ENCODE results near the gene TRIM2.
A peak's percentile ranks its signal among the peaks of the same experiment; 100 is the strongest.
"Not testable (repeated sequence)": the region's sequence is repeated elsewhere in the genome, so short reads cannot be mapped to it uniquely, and the experiment has no call there.

TRIM2 gene

GRCh38 chr4:153191795-153192363 is 12.4 kb upstream of the TRIM2 start:
- no peak for DNase-seq

- DNase-seq = no peak
Observed at GRCh38 chr4:153197301-153197700, 6.9 kb upstream of the TRIM2 start.

DNA sequence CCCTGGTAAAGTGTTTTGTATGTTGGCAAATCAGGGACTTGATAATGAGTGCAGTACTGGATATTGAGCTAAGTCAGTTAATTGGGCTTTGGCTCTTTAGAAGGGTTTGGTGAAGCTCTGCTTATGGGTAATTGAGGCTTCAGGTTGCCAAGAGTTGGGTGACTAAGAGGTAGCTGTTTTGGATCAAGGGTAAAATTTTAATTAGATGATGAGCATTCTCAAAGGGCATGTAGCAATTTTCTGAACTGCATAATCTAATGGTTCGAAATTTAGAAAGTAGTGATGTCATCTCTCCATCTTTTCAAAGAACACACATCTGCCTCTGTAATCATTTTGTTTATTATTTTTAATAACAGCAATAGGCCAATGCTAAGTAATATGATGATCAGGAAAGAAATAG is 5.5 kb upstream of the TRIM2 start:
- DNase-seq = no peak

- not testable (repeated sequence) for DNase-seq
Observed at GRCh38 chr4:153203746-153204145, 497 bp upstream of the TRIM2 start.

GRCh38 chr4:153204728-153205648 is 745 bp downstream of the TRIM2 start:
- DNase-seq = no peak

DNA sequence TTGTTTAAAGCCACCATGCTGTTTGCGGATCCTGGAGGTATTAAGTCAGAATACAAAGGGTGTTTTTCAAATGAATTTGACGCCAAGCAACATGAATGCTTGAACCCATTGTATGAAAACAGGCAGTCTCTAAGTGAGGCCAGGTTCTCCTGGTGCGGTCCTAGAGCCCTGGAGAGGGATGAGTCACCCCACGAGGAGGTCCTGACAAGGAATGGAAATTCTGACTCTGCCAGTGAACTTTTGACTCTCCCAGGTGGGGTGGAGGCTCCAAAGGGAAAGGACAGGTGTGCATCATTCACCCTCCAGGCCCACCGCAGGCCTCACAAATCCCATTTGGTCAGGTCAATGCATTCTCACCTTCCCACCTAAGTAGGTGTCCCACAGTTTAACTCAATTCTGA is 1.5 kb downstream of the TRIM2 start:
- no peak for DNase-seq

- no peak for DNase-seq
Observed at GRCh38 chr4:153206534-153206933, 2.3 kb downstream of the TRIM2 start.

DNA sequence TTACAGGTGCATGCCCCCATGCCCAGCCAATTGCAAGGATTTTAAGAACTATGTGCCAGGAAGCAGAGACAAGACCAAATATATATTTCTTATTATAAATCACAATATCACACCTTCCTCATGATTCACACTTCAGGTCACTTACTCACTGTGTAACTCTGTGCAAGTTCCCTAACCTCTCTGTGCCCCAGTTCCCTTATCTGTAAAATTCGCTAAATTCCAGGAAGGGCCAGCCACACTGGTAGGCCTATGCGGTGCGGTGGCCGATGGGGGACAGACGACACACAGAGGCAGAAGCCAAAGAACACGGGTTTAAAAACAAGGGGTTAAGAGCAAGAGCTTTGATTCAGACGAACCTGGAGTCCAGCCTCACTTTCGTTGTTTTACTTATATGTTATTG is 2.8 kb downstream of the TRIM2 start:
- no peak for DNase-seq

DNA sequence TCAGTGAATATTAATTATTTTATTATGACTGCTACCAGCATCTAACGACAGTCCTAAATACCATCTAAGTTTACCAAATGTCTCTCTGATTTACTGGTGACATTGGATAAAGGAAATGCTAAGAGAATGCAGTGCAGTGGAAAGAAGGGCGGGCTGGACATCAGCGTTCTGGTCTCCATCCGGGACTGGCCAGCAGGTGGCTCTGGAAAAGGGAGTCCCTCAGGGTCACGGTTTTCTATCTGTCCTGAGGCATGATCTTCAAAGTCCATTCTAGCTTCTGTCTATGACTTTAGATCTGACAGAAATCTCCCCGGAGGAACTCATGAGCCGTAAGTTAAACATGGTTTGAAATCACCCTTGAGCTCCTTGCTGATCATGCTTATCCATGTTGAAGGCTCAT is 3.3 kb downstream of the TRIM2 start:
- no peak for DNase-seq

DNA sequence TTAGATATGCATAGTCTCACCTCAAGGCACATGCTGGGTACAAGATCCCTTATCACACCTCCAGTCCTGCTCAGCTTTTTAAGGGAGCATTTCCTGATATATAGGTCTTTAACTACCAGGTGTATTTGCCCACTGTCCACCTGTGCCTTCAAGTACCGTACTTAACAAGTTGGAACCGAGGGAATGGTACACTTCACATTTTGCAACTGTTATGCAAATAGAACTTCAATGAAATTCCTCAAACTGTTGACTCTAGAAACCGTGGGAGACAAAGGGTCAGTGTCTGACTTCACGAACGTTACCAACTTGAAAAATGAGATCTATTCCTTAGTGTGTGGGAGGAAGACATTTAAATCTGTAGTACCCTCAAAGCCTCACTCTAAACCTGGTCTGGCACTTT is 5.2 kb downstream of the TRIM2 start:
- DNase-seq = no peak

GRCh38 chr4:153210727-153211126 is 6.5 kb downstream of the TRIM2 start:
- no peak for DNase-seq

DNA sequence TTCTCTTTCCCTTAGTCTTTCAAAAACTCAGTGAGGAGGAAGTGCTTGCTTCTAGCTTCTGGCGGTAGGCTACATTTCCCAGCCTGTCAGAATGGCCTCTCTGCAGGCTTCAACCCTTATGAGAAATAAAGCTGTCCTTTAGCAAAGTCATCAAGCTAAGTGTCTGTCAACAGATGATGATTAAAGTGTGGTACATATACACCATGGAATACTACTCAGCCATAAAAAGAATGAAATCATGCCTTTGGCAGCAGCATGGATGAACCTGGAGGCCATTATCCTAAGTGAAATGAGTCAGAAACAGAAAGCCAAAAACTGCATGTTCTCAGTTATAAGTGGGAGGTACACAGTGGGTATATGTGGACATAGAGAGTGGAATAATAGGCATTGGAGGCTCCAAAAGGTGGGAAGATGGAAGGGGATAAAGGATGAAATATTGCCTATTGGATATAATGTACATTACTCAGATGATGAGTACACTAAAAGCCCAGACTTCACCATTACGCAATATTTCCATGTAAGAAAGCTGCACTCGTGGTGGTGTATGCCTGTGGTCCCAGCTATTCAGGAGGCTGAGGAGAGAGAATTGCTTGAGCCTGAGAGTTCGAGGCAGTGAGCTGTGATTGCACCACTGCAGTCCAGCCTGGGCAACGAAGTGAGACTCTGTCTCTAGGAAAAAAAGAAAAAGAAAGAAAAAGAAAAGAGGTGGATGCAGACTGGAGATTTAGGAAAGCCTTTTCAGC is 7.9 kb downstream of the TRIM2 start:
- DNase-seq = no peak

- DNase-seq = no peak
Observed at GRCh38 chr4:153212736-153213135, 8.5 kb downstream of the TRIM2 start.

DNA sequence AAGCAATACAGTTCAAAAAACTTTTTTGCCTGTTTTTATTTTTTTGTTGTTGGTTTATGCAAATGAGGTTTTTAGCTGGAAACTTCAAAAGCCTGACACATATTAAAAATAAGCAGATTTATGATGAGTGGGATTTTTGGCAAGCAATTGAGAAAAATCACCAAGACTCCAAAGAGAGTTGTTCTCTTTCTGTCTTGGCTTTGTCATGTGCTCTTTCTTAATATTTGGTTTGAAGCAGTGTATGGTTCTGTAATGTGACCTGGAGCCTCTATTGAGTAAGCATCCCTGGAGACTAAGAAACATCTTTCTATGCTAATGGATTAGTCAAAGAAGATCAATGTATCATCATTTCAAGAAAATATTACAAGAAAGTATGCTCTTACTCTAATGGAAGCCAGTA is 11.7 kb downstream of the TRIM2 start:
- DNase-seq = no peak

GRCh38 chr4:153216546-153216945 is 12.3 kb downstream of the TRIM2 start:
- DNase-seq = no peak

GRCh38 chr4:153217440-153217839 is 13.2 kb downstream of the TRIM2 start:
- DNase-seq = no peak

DNA sequence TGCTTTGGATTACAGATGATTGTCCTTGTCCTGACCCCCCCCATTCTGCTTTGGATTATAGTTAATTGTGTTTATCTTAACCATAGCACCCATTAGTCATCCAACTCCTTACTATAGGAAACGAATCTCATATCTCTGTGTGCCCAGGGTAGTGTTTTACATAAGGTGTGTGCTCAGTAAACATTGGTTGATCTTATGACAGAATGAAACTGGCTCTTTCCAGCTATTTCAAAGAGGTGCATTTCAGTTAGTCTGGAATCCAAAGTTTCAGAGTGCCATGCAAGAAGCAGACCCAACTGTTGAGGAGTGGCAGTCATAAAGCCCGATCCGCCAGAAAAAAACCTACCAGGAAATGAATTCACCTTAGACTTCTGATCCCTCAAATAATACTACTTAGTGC is 14.7 kb downstream of the TRIM2 start:
- DNase-seq = no peak

DNA sequence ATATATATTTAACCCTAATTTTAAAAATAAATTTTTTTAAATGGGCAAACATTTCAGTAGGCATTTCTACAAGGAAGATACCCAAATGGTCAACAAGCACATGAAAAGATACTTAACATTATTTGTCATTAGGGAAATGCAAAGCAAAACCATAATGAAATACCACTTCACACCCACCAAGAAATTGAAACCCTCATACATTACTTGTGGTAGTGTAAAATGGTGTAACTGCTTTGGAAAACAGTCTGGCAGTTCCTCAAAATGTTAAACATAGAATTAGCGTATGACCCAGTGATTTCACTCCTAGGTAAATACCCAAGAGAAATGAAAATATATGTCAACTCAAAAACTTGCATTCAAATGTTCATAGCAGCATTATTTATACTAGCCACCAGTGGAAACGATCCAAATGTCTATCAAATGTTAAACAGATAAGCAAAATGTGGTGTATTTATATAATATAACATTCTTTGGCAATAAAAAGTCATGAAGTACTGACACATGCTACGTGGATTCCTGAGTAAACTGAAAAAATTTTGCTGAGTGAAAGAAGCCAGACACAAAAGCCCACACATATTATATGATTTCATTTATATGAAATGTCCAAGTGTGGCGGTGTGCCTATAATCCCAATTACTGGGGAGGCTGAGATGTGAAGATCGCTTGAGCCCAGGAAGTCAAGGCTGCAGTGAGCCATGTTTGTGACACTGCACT is 16.6 kb downstream of the TRIM2 start:
- DNase-seq = no peak

- DNase-seq = peak; percentile 86
Observed at GRCh38 chr4:153221783-153222706, 17.8 kb downstream of the TRIM2 start.

DNA sequence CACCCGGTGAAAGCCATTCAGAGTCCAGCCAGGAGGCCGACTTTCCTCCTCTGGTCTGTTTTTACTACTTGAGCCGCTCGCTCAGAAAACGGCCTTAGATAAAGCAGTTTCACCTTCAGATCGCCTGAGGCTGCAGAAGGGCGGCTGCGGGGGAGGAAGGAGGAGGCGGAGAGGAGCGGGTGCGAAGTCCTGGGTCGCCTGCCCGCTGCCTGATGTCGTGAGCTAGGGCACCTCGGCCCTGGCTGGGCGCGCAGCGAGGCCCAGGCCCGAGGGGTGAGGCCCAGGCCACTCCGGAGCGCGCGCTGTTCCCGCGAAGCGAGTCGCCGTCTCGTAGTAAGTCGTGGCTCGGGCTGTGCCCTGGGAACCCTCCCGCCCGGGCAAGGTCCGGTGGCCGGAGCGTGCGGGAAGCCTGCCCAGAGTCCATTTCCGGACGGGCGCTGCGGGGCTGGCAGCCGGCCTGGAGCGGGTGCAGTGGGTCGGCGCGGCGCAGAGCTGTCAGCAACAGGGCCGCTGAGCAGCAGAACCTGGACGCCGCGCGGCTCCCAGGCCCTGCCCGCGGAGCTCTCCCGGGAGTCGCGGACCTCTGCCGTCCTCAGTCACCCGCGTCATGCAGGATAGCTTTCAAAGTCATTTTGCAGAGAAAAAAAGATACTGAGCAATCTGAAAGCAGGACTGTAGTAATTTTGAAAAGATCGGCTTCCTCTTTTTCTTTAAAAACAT is 18.6 kb downstream of the TRIM2 start:
- DNase-seq = peak; percentile 73

- DNase-seq = no peak
Observed at GRCh38 chr4:153223427-153223801, 19.2 kb downstream of the TRIM2 start.

Data from left hindlimb (tissue), 1 donor.